GM18505 (cell line): ENCODE measurements around the gene NOS1.
"Not testable (repeated sequence)": the region's sequence is repeated elsewhere in the genome, so short reads cannot be mapped to it uniquely, and the experiment has no call there.

ENCODE experiments used
- ATAC-seq: cut with Tn5 transposase; IDR thresholded peaks from one replicate; pipeline ENCODE4 v1.9.1; 2021; ENCODE audit not compliant: unreplicated experiment
- POLR2A ChIP-seq: IDR thresholded peaks from 4 replicates; pipeline ENCODE4 v1.6.1; 2011; ENCODE audit warnings: borderline replicate concordance; ENCODE audit not compliant: insufficient read depth, insufficient read length; ENCODE audit errors: extremely low read depth

NOS1 gene

DNA sequence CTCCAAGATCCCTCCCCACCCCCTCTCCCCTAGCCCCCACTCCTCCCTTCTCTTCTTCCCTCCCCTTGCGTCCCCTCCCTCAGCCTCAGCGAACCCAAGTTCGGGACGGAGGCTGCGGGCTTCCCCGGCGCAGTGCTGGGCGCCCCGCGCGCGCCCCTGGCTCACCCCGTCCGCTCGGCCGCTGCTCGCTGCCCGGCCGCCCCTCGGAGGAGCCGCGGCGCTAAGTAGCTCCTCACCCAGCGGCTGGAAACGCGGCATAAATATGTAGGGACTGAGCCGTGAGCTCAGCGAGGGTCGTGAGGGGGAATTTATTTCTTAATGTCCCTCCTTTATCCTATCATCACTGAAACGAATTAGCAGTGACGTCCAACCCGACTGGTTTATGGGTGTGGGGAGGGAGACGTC lies at the start of gene NOS1:
Gene NOS1, minus strand, starts transcription at position 280 of the 405 bp plus-strand sequence. CDS start 30,557 bp downstream, outside the sequence.
- no peak for TF ChIP-seq POLR2A
- no peak for ATAC-seq

DNA sequence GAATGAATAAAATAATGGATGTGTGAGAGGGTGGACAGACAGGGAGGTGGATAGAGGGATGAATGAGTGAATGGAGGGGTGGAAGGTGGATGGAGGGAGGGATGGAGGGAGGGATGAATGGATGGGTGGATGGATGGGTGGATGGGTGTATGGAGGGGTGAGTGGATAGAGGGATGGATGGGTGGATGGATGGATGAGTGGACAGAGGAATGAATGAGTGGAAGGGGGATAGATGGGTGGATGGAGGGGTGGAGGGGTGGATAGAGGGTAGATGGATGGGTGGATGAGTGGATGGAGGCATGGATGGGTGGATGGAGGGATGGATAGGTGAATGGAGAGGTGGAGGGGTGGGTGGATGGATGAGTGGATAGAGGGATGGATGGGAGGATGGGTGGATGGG lies 47.9 kb upstream of the NOS1 start:
- no peak for TF ChIP-seq POLR2A
- ATAC-seq, result no peak

DNA sequence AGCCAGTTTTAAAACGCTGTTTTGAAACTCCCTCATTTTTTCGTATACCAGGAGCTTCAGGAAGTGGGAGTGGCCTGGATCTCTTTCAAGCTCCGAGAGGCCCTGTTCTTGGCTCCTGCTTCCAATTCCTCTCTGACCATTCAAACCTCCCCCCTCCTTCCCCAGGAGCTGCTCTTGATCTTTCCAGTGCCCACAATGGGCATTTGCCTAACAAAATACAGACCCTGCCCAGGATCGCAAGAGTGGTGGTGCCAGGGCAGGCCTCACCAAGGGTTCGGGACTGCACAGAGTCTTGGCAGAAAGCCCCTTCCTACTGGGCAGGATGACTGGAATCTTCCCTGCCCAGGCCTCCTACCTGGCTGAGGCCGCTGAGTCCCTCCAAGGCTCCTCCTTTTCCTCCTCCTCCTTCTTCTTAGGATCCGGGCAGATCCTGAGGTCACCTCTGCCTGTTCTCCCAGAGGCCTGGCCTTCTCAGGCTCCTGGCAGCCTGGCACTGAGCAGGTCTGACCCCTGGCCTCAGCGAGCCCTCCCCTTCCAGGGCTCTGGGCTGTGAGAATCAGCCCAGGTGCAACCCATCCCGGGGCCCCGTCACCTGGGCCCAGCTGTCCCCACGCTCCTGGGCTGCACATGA lies 46.9 kb upstream of the NOS1 start:
- TF ChIP-seq POLR2A, result no peak
- no peak for ATAC-seq

DNA sequence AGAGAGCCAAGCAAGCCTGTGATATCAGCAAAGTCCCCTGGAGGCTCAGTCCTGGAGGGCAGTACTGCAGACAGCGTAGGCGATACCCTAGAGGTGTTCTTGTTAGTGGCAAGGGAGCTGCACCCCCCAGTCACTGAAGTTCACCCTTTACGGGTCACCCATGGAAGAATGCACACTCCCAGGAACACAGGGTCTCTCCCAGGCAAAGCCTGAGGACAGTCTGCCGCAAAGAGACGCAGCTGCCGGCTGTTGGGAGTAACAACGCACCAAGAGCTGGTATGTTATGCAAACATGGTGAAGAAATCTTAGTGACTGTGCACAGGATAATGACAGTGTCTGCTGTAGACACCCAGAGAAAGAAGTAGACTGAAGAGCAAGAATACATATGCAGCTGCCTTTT lies 43.5 kb upstream of the NOS1 start:
- no peak for TF ChIP-seq POLR2A
- no peak for ATAC-seq

DNA sequence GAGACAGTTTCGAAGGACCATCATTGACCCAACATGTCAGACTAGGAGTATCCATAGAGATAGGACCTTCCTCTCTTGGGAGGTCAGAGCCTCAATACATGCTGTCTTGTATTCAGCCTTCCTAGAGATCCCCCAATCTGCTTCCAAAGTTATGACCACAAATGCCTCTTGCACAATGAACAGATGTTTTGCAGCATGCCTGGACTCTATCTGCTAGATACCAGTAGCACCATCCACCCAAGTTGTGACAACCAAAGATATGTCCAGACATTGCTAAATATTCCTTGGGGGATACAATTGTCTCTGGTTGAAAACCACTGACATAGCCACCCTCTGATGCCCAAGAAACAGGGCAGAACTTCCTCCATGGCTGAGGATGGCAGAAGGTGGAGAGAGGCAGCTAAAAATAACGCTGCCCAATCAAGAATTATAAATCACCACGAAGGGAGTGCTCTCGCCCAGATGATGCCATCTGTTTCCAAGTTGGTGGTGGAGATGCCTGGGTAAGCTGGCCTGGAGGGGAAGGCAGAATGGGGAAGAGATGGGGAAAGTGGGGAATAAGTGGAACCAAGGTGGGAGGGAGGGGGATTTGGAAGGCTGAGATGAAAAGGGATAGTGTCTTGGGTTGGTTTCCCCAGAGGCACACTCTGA lies 42.9 kb upstream of the NOS1 start:
- ATAC-seq, result no peak
- TF ChIP-seq POLR2A, result no peak

DNA sequence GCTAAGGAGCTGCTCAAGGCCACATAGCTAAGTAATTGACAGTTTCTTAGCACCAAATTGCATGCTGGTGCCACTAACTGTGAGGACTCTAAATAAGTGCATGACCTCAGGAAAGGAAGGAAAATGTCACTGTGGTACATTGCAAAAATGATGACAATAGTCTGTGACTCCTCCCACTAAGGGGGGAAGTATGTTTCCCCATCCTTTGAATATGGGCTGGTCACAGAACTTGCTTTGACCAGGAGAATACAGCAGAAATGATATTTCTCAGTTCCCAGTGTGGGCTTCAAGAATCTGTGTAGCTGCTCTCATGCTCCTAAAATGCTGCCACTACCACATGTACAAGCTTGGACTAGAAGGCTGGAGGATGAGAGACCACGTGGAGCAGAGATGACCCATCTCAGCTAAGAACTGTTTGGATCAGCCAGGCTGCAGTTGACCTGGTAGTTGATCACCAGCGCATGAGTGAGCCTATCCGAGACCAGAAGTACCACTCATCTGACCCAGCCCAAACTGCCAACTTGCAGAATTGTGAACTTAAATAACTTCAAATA lies 42.2 kb upstream of the NOS1 start:
- no peak for ATAC-seq
- no peak for TF ChIP-seq POLR2A

DNA sequence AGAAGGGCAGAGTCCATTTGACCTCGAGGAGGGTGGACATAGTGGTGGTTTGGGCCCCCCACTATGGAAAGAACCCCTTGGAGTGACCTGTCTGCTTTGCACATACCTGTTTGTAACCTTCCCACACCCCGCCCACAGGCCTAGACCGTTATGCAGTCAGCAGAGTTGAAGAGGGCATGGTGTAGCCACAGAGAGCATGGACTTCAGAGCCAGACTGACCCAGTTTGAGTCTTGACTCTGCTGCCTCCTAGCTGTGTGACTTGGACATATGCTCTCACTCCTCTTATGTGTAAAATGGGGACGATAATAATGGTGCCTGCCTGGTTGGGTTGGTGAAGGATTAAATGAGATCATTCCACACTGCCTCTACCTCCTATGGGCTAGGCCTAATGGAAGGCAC lies 40.9 kb upstream of the NOS1 start:
- ATAC-seq, result no peak
- TF ChIP-seq POLR2A, result no peak

DNA sequence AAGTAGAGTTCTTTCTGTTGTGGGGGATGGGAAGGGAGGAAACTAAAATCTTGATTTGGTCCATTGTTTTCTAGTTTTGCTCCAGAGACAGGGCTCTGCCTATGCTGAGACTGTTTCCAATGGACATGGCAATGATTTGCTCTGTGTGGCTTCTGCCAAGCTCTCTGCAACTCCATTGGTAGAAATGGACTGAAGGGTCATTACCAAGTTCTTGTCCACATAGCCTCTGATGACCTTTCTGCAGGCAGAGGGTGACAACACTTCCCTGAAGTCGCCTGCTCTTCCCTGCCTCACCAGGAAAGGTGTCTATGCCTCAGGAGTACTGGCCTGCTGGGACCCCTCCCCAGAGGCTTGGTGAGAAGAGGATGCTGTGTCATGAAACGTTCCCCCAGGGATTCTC lies 39.5 kb upstream of the NOS1 start:
- ATAC-seq, result no peak
- no peak for TF ChIP-seq POLR2A

DNA sequence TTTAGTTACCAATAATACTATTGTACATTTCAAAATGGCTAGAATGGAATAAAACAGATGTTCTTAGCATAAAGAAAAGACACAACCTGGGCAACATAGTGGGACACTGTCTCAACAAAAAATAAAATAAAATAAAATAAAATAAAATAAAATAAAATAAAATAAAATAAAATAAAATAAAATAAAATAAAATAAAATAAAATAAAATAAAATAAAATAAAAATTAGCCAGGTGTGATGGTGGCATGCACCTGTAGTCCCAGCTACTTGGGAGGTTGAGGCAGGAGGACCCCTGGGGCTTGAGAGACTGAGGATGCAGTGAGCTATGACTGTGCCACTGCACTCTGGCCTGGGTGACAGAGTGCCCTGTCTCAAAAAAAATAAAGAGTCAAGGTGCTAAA lies 37.1 kb upstream of the NOS1 start:
- ATAC-seq, result not testable (repeated sequence)

DNA sequence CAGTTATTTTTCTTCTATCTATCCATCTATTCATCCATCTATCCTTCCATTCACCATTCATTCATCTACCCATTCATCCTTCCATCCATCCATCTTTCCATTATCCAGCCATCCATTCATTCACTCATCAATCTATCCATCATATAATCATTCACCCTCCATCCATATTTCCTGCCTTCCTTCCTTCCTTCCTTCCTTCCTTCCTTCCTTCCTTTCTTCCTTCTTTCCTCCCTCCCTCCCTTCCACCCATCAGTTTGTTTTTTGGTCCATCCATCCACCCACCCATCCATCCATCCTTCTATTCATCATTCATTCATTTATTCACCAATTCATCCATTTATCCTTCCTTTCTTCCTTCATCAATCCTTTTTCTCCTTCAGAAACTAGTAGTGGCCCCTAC lies 34.3 kb upstream of the NOS1 start:
- no peak for ATAC-seq
- no peak for TF ChIP-seq POLR2A

DNA sequence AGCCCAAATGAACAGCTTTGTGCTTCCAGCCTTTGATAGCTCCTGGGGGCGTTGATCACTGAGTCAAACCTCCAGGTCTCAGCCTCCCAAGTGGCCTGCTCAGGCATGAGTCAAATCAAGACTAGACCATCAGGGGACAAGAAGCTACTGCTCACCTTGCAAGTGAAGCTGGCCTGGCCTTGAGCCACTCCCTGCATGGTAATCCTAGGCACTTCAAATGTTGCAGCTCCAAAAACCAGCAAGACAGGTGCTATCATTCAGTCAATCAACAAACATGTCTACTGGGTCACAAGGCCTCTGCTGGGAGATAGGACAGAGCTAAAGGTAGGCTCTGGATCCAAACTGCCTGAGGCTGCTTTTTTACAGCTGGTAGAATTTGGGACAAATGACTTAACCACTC lies 33.1 kb upstream of the NOS1 start:
- no peak for TF ChIP-seq POLR2A
- ATAC-seq, result no peak

DNA sequence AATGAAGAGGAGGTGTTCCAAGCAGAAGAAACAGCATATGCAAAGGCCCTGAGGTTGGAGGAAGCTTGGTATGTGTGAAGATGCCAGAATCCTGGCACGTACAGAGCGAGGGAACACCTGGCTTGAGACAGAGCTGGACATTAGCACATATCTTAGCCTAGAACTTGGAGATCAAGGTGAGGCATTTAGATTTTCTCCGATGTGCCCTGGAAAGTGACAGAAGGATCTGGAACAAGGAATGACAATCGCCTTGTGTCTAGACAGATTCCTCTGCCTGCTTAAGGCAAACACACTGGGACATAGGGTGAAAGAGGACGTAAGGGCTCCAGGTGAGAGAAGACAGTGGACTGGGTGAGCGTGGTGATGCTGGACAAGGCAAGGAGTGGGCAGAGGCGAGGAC lies 32.2 kb upstream of the NOS1 start:
- no peak for TF ChIP-seq POLR2A
- ATAC-seq, result no peak

DNA sequence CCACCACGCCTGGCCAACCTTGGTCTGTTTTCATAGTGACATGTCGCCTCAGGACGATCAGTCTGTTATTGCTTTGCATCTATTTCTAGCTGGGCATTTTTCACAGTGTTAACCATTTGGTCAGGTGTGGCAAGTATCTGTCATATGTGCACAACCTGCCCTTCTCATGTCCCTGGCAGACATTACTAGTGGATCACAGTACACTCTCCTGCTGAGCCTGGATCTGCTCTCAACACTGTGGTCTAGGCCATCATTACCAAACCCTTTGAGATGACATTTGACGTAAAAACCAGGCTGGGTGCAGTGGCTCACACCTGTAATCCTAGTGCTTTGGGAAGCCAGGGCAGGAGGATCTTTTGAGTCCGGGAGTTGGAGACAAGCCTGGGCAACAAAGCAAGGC lies 29.4 kb upstream of the NOS1 start:
- TF ChIP-seq POLR2A, result no peak

DNA sequence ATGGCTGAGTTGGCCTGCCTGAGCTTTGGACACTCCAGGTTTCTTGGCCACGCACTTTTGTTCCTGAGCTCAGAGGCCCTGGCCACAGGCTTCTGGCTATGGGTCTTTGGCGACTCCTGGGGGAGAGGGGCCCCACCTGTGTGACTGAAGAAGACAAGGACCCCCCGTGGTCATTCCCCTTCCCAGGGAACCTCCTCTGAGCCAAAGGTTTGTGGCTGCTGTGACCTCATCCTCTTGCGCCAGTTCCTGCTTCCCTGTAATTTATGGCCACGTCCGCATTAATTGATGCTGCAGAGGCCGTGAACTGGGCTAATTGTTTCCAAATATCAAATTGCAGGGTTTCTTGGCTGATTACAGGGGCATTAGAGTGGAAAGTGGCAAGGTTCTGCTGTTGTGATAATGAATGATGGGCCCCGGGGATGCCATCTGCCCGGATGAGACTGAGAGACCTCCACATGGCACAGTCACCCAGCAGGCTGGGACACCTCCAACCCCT lies 27.6 kb upstream of the NOS1 start:
- ATAC-seq, result no peak
- no peak for TF ChIP-seq POLR2A

More for the DNA sequence above, 29.4 kb upstream of the NOS1 start:
- no peak for ATAC-seq
